Mesothelial cell of epicardium (in vitro differentiated cells): ENCODE results near the gene HSD17B1. TPM values are rescaled to one million over a fixed set of nuclear protein-coding genes. Genes with fewer than 3 reads are reported as not detected.

ENCODE experiments used
- DNase-seq, 2 experiments: peaks; one replicate each; pipeline ENCODE4 v3.0.0; 2021; ENCODE audit warnings: low spot score in 2 of 2; ENCODE audit not compliant: unreplicated experiment in 2 of 2
- H3K27ac Mint-ChIP-seq: 2 replicates; pipeline ENCODE4 v1.8.0; 2021; ENCODE audit warnings: mixed read lengths
- H3K27me3 Mint-ChIP-seq: 2 replicates; pipeline ENCODE4 v1.8.0; 2021; ENCODE audit warnings: low read depth, mixed read lengths
- H3K36me3 Mint-ChIP-seq: 2 replicates; pipeline ENCODE4 v1.8.0; 2021; ENCODE audit warnings: mixed read lengths
- H3K4me1 Mint-ChIP-seq: 2 replicates; pipeline ENCODE4 v1.8.0; 2021; ENCODE audit warnings: mixed read lengths
- H3K4me3 Mint-ChIP-seq: 2 replicates; pipeline ENCODE4 v1.8.0; 2021; ENCODE audit warnings: mild to moderate bottlenecking, moderate library complexity, mixed read lengths
- H3K9me3 Mint-ChIP-seq: 2 replicates; pipeline ENCODE4 v1.8.0; 2021; ENCODE audit warnings: mixed read lengths
- CTCF ChIP-seq: fragments of 200-600 bp; sonication (generic); IDR thresholded peaks from one replicate; pipeline ENCODE4 v1.5.0; 2021; ENCODE audit warnings: antibody characterized with exemption; ENCODE audit not compliant: unreplicated experiment
- total RNA-seq: library from RNA; stranded (reverse); gene quantifications from 3 replicates; pipeline ENCODE4 v1.2.1, GENCODE V29; 2021

The HSD17B1 gene
- total RNA-seq, 1 donor from 2014 or later: 3.0 TPM

- Mint-ChIP-seq H3K4me3 (peak overlapping the region; percentile 87), H3K4me1 (peaks cover 30% of the 10 kb centered on the region), H3K27ac (peak overlapping the region; percentile 97), H3K27me3 (no peaks in the 10 kb centered on the region), H3K36me3 (no peaks in the 10 kb centered on the region), H3K9me3 (no peaks in the 10 kb centered on the region)
- no peak for DNase-seq
- TF ChIP-seq CTCF: no peak
These were observed 9.8 kb downstream of the HSD17B1 start for GRCh38 chr17:42562388-42563142.

GRCh38 chr17:42563143-42563509 is 10.4 kb downstream of the HSD17B1 start:
- TF ChIP-seq CTCF: no peak
- DNase-seq: no peak
- H3K9me3 Mint-ChIP-seq: no peaks in the 10 kb centered on the region
- H3K27ac Mint-ChIP-seq: peak overlapping the region; percentile 97
- H3K36me3 Mint-ChIP-seq: no peaks in the 10 kb centered on the region
- H3K27me3 Mint-ChIP-seq: no peaks in the 10 kb centered on the region
- peak overlapping the region; percentile 87 for H3K4me3 Mint-ChIP-seq
- H3K4me1 Mint-ChIP-seq: peaks cover 34% of the 10 kb centered on the region

- Mint-ChIP-seq H3K4me1 (peaks cover 34% of the 10 kb centered on the region), H3K27ac (no peak overlapping the region)
These were observed 10.8 kb downstream of the HSD17B1 start for GRCh38 chr17:42563543-42563942.

GRCh38 chr17:42563950-42564349 is 11.2 kb downstream of the HSD17B1 start:
- H3K36me3 Mint-ChIP-seq: no peaks in the 10 kb centered on the region
- no peak overlapping the region for H3K27ac Mint-ChIP-seq
- no peak for DNase-seq
- no peaks in the 10 kb centered on the region for H3K9me3 Mint-ChIP-seq
- H3K4me1 Mint-ChIP-seq: peaks cover 34% of the 10 kb centered on the region
- H3K27me3 Mint-ChIP-seq: no peaks in the 10 kb centered on the region
- H3K4me3 Mint-ChIP-seq: peak overlapping the region; percentile 87
- no peak for TF ChIP-seq CTCF

More at GRCh38 chr17:42563543-42563942, 10.8 kb downstream of the HSD17B1 start:
- Mint-ChIP-seq H3K4me3 (peak overlapping the region; percentile 87), H3K27me3 (no peaks in the 10 kb centered on the region), H3K9me3 (no peaks in the 10 kb centered on the region), H3K36me3 (no peaks in the 10 kb centered on the region)
- no peak for DNase-seq
- TF ChIP-seq CTCF: no peak

GRCh38 chr17:42564815-42565522 is 12.2 kb downstream of the HSD17B1 start:
- Mint-ChIP-seq H3K27ac (no peak overlapping the region), H3K27me3 (no peaks in the 10 kb centered on the region), H3K9me3 (no peaks in the 10 kb centered on the region), H3K4me1 (peaks cover 34% of the 10 kb centered on the region), H3K36me3 (peaks cover 2% of the 10 kb centered on the region), H3K4me3 (peak overlapping the region; percentile 34)
- no peak for DNase-seq
- no peak for TF ChIP-seq CTCF
